ENCODE measurements around the gene SRGAP2B.
"Not testable (repeated sequence)": the region's sequence is repeated elsewhere in the genome, so short reads cannot be mapped to it uniquely, and the experiment has no call there.

DNA sequence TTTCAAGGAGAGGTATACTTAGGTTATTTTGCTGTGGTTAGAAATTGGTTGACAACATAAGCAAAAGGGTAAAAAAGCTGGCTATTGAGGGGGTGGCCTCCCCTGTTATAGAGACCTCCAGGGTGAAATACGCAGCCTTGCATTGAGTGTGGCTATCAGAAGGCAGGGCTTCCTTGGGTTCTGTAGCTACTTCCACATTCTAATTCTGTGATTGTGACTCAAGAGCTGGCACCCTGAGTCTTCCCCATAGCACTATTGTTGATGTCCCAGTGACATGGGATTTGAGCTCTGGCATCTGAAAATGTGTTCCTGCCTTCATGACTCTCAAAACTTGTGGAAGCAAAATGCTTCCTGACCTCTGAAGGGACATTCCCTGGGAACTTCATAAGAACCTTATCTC, 39.3 kb upstream of the SRGAP2B start:
- not testable (repeated sequence) for TF ChIP-seq HDGF (IDR thresholded peaks at IDR 0.05; ENCODE audit: borderline replicate concordance); BHLHE40 (IDR thresholded peaks at IDR 0.05; ENCODE audit: borderline replicate concordance); SUZ12 (IDR thresholded peaks at IDR 0.05); TARDBP (IDR thresholded peaks at IDR 0.05); CTBP1 (IDR thresholded peaks at IDR 0.05; ENCODE audit: borderline replicate concordance); ELF4 (IDR thresholded peaks at IDR 0.05)
